Endothelial cell of umbilical vein (primary cell): ENCODE results near the gene TRIM29. TPM values are rescaled to one million over a fixed set of nuclear protein-coding genes. Genes with fewer than 3 reads are reported as not detected.

Experiments used
- BruUV-seq: library from RNA; stranded (reverse); fragments of 400-500 nt; replicated peaks from 2 replicates; lab custom pipeline; 2021; lab: Mats Ljungman, UMichigan
- CTCF ChIA-PET: fragments of 300-600, 350-600 bp; sonication (Branson Sonifier 250); formaldehyde crosslinking; loops from one replicate; lab custom pipeline; 2021; ENCODE audit warnings: antibody characterized with exemption, inconsistent platforms; lab: Charles Lee
- POLR2A ChIA-PET: fragments of 300-600, 350-600 bp; sonication (Branson Sonifier 250); formaldehyde crosslinking; loops from one replicate; lab custom pipeline; 2021; ENCODE audit warnings: antibody characterized with exemption, inconsistent platforms; lab: Charles Lee
- DNase-seq: peaks from one replicate; pipeline ENCODE4 v3.0.0-alpha.2; 2011; ENCODE audit warnings: low read depth, low spot score
- FAIRE-seq: peaks from 2 replicates; lab custom pipeline; 2011; peaks lifted over from hg19 to GRCh38; lab: Jason Lieb, UNC
- H2AFZ ChIP-seq: 2 replicates; pipeline ENCODE4 v1.6.0; 2012; ENCODE audit warnings: low read depth, low read length, control low read depth, inconsistent platforms
- H3K27ac ChIP-seq: 2 replicates; pipeline ENCODE4 v1.5.1; 2011; ENCODE audit warnings: low read depth, mild to moderate bottlenecking, control low read depth, low read length, moderate library complexity; ENCODE audit not compliant: insufficient read depth
- H3K27me3 ChIP-seq, 2 experiments: 2 replicates each; pipeline versions ENCODE4 v1.6.0 to v1.6.1; 2011; ENCODE audit warnings: low read length in 2 of 2, mixed read lengths in 1 of 2; ENCODE audit not compliant: control insufficient read depth in 2 of 2, insufficient read depth in 2 of 2
- H3K36me3 ChIP-seq, 2 experiments: 2 replicates in 1 of 2; 3 replicates in 1 of 2; pipeline ENCODE4 v1.5.1; 2011; ENCODE audit warnings: low read length in 2 of 2, mild to moderate bottlenecking in 1 of 2, moderate library complexity in 1 of 2; ENCODE audit not compliant: control insufficient read depth in 2 of 2, insufficient read depth in 2 of 2; ENCODE audit errors: extremely low read depth in 1 of 2
- H3K4me1 ChIP-seq: 3 replicates; pipeline ENCODE4 v1.5.1; 2011; ENCODE audit warnings: mild to moderate bottlenecking, low read length; ENCODE audit not compliant: control insufficient read depth, insufficient read depth; ENCODE audit errors: extremely low read depth
- H3K4me2 ChIP-seq: 2 replicates; pipeline ENCODE4 v1.6.1; 2011; ENCODE audit warnings: low read length, control low read depth, mixed read lengths; ENCODE audit not compliant: insufficient read depth
- H3K4me3 ChIP-seq, 3 experiments: fragments of 200-600 bp in 1 of 3; sonication (generic), shearing (Covaris generic) in 1 of 3; replicated peaks in 1 of 3; 2 replicates each; pipeline ENCODE4 v1.5.1; 2011 to 2016; ENCODE audit warnings: control low read depth in 3 of 3, low read length in 3 of 3, mild to moderate bottlenecking in 2 of 3, inconsistent platforms in 1 of 3, low read depth in 1 of 3, moderate library complexity in 1 of 3; ENCODE audit not compliant: insufficient read depth in 1 of 3
- H3K79me2 ChIP-seq: 2 replicates; pipeline ENCODE4 v1.6.0; 2012; ENCODE audit warnings: low read length, inconsistent platforms; ENCODE audit not compliant: control insufficient read depth, insufficient read depth
- H3K9ac ChIP-seq: replicated peaks from 2 replicates; pipeline ENCODE3; 2011; ENCODE audit warnings: low read length, control low read depth; ENCODE audit not compliant: insufficient read depth; ENCODE audit errors: extremely low read depth
- H3K9me1 ChIP-seq: replicated peaks from 3 replicates; pipeline ENCODE4 v1.6.0; 2011; ENCODE audit warnings: mild to moderate bottlenecking, low read length; ENCODE audit not compliant: control insufficient read depth, insufficient read depth; ENCODE audit errors: extremely low read depth
- H3K9me3 ChIP-seq: replicated peaks from 2 replicates; pipeline ENCODE4 v1.5.1; 2012; ENCODE audit warnings: low read length, inconsistent platforms; ENCODE audit not compliant: control insufficient read depth, insufficient read depth
- H4K20me1 ChIP-seq: replicated peaks from 2 replicates; pipeline ENCODE3; 2011; ENCODE audit warnings: mild to moderate bottlenecking, low read length; ENCODE audit not compliant: control insufficient read depth, insufficient read depth; ENCODE audit errors: extremely low read depth
- EZH2 ChIP-seq: IDR thresholded peaks from 2 replicates; pipeline ENCODE4 v1.6.1; 2012; ENCODE audit warnings: borderline replicate concordance, low read depth, mild to moderate bottlenecking, moderate library complexity, low read length, inconsistent platforms; ENCODE audit not compliant: severe bottlenecking
- FOS ChIP-seq: IDR thresholded peaks from 2 replicates; pipeline ENCODE4 v1.6.1; 2011; ENCODE audit warnings: mild to moderate bottlenecking, low read length, moderate library complexity, borderline replicate concordance; ENCODE audit not compliant: insufficient read depth
- GATA2 ChIP-seq: IDR thresholded peaks from 2 replicates; pipeline ENCODE4 v1.7.0; 2011; ENCODE audit warnings: low read depth, mild to moderate bottlenecking, moderate library complexity, mixed read lengths, low read length; ENCODE audit not compliant: insufficient read length, insufficient read depth
- JUN ChIP-seq: IDR thresholded peaks from 2 replicates; pipeline ENCODE4 v1.6.1; 2011; ENCODE audit warnings: borderline replicate concordance, low read depth; ENCODE audit not compliant: insufficient read length, insufficient read depth
- MYC ChIP-seq: IDR thresholded peaks from one replicate; pipeline ENCODE4 v1.6.1; 2011; ENCODE audit warnings: mild to moderate bottlenecking, low read depth, low read length
- POLR2A ChIP-seq: IDR thresholded peaks from 2 replicates; pipeline ENCODE4 v1.6.1; 2012; ENCODE audit warnings: low read depth, mild to moderate bottlenecking, control low read depth, low read length
- POLR2AphosphoS5 ChIP-seq: IDR thresholded peaks from 2 replicates; pipeline ENCODE4 v1.6.1; 2012; ENCODE audit warnings: low read depth, mild to moderate bottlenecking, control low read depth, low read length, moderate library complexity; ENCODE audit not compliant: insufficient read depth
- dilution Hi-C: fragments of 300-500 bp; cut with MboI; formaldehyde crosslinking; loops from one replicate; pipeline ENCODE4 v1.15.0; 2019; ENCODE audit warnings: low sequenced_read_pairs; ENCODE audit not compliant: extremely low pct_ligation_motif_present
- intact Hi-C: fragments of 100-400 bp; cut with micrococcal nuclease; formaldehyde crosslinking; loops from one replicate; pipeline ENCODE4 v1.10.0; 2022
- polyA plus RNA-seq, 4 experiments: library from polyadenylated mRNA; depleted of rRNA in 3 of 4; stranded (reverse) in 3 of 4; unstranded in 1 of 4; fragments of >200 nt; gene quantifications; 2 replicates each; pipeline versions ENCODE4 v1.2.1 to v1.2.3, GENCODE V29; 2011 to 2012; ENCODE audit warnings: missing spikeins in 1 of 4
- total RNA-seq: library from RNA; stranded (reverse); gene quantifications from 2 replicates; pipeline ENCODE4 v1.2.3, GENCODE V29; 2021
- TF ChIP-seq, protein P1 (sequence below): IDR thresholded peaks from 2 replicates; pipeline ENCODE4 v1.6.1; 2011; ENCODE audit not compliant: insufficient read depth, insufficient read length
- TF ChIP-seq, protein P2 (sequence below), 2 donors: IDR thresholded peaks; 1 replicate in 1 of 2; 2 replicates in 1 of 2; pipeline ENCODE4 v1.5.1; 2011; ENCODE audit warnings: low read length in 2 of 2, mild to moderate bottlenecking in 2 of 2, moderate library complexity in 2 of 2, control low read depth in 1 of 2, inconsistent platforms in 1 of 2, low read depth in 1 of 2; ENCODE audit not compliant: insufficient read depth in 1 of 2; ENCODE audit errors: extremely low read depth in 1 of 2

TRIM29 gene
- total and polyA plus RNA-seq, 2 donors (not counting 3 experiments of a cell fraction or from before 2014, with no cell fraction given) = not detected

DNA sequence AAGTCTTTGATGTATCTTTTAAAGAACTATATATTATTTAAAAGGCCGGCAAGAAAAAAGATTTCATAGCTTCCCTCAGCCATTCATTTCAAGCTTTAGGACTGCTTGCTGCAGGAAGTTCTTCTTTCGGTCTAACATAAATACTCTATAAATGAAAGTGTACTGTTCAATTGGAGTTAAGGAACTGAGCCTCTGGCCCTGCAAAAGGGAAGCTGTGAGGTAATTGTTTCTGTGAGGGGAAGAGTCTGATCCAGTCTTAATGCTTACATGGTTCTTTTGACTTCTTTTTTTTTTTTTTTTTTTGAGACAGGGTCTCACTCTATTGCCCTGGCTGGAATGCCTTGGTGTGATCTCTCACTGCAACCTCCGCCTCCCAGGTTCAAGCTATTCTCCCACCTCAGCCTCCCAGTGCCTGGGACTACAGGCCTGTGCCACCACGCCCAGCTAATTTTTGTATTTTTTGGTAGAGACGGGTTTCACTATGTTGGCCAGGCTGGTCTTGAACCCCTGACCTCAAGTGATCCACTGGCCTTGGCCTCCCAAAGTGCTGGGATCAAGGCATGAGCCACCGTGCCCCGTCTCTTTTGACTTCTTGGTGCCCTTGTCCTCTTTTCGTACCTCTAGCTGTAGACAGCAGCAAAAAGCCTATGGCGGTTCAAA, 4.7 kb upstream of the TRIM29 start:
- no peak for DNase-seq
- H3K9me1 ChIP-seq = no peaks in the 10 kb centered on the region
- H3K4me2 ChIP-seq = no peak overlapping the region
- no peak overlapping the region for H3K4me3 ChIP-seq
- intact Hi-C loops = no loop called here
- no peak overlapping the region for H3K27ac ChIP-seq
- no peaks in the 10 kb centered on the region for H3K27me3 ChIP-seq
- FAIRE-seq = peak; percentile 99
- ChIA-PET POLR2A (no interaction called here), CTCF (no interaction called here)
- H4K20me1 ChIP-seq = no peaks in the 10 kb centered on the region
- no TSS peak for BruUV-seq
- H3K36me3 ChIP-seq = no peaks in the 10 kb centered on the region
- no peak overlapping the region for H2AFZ ChIP-seq
- H3K9ac ChIP-seq = no peak overlapping the region
- no peaks in the 10 kb centered on the region for H3K79me2 ChIP-seq
- dilution Hi-C loops = no loop called here
- no peaks in the 10 kb centered on the region for H3K4me1 ChIP-seq
- H3K9me3 ChIP-seq = no peaks in the 10 kb centered on the region
- TF ChIP-seq EZH2 = no peak

DNA sequence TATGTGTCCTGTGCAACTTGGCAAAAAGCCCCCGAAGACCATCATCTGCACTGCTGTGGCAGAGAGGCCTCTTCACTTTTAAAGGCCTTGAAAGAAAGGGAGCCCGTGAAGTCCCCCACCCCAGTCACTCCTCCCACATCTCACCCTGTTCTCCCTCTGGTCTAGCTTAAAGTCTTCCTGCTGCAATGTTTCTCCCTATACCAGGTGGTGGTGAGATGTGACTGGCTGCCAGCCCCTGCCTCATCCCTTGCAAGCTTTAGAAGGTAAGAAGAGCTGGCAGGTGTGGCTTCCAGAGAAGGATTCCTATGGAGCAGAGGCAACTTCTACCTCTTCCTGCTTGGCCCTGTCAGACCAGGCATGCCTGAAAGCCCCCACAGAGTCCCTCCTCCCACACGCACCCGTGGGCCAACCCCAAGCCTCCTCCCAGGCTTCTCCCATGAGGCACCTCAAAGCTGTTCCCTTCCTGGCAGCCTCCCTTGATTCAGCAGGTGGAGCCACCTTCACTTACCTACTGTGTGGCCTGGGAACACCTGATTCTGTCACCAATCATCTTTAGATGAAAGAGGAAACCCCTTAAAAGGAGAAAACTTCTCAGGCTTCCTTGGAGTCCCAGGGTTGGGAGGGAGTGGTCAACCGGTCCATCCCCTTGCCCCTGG, 4.0 kb upstream of the TRIM29 start:
- Histone ChIP-seq H3K36me3 (no peaks in the 10 kb centered on the region), H3K27ac (no peak overlapping the region), H3K9me3 (no peaks in the 10 kb centered on the region), H2AFZ (no peak overlapping the region), H3K27me3 (no peaks in the 10 kb centered on the region), H3K9me1 (no peaks in the 10 kb centered on the region), H3K4me2 (no peak overlapping the region), H3K4me1 (no peaks in the 10 kb centered on the region), H3K4me3 (no peak overlapping the region), H3K79me2 (no peaks in the 10 kb centered on the region), H4K20me1 (no peaks in the 10 kb centered on the region), H3K9ac (no peak overlapping the region)
- CTCF ChIA-PET = no interaction called here
- TF ChIP-seq EZH2 = no peak
- no peak for TF ChIP-seq POLR2A
- TF ChIP-seq, protein P1, sequence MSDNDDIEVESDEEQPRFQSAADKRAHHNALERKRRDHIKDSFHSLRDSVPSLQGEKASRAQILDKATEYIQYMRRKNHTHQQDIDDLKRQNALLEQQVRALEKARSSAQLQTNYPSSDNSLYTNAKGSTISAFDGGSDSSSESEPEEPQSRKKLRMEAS = no peak
- TF ChIP-seq, protein P2, sequence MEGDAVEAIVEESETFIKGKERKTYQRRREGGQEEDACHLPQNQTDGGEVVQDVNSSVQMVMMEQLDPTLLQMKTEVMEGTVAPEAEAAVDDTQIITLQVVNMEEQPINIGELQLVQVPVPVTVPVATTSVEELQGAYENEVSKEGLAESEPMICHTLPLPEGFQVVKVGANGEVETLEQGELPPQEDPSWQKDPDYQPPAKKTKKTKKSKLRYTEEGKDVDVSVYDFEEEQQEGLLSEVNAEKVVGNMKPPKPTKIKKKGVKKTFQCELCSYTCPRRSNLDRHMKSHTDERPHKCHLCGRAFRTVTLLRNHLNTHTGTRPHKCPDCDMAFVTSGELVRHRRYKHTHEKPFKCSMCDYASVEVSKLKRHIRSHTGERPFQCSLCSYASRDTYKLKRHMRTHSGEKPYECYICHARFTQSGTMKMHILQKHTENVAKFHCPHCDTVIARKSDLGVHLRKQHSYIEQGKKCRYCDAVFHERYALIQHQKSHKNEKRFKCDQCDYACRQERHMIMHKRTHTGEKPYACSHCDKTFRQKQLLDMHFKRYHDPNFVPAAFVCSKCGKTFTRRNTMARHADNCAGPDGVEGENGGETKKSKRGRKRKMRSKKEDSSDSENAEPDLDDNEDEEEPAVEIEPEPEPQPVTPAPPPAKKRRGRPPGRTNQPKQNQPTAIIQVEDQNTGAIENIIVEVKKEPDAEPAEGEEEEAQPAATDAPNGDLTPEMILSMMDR (IDR thresholded peaks at IDR 0.05; ENCODE audit: extremely low read depth in 1 of 2, insufficient read depth in 1 of 2, low read depth in 1 of 2, low read length in 2 of 2) = no peak
- TF ChIP-seq POLR2AphosphoS5 = no peak
- no peak for TF ChIP-seq GATA2
- TF ChIP-seq JUN = no peak
- TF ChIP-seq MYC = no peak
- TF ChIP-seq FOS = no peak
- no peak for DNase-seq
- intact Hi-C loops (no loop called here), dilution Hi-C loops (no loop called here)
- POLR2A ChIA-PET = no interaction called here
- FAIRE-seq = no peak
- no TSS peak for BruUV-seq
